SK-N-SH (cell line): ENCODE measurements around the gene MRPS23.

Experiments used
- CTCF ChIP-seq: fragments of 200-600 bp; sonication (generic); IDR thresholded peaks from 2 replicates; pipeline ENCODE4 v1.6.1; 2017; ENCODE audit warnings: antibody characterized with exemption, mild to moderate bottlenecking, moderate library complexity
- EP300 ChIP-seq, 2 experiments: IDR thresholded peaks; 2 replicates each; pipeline versions ENCODE4 v1.4.0 to v1.6.1; 2012; ENCODE audit warnings: borderline replicate concordance in 1 of 2, low read depth in 1 of 2, low read length in 1 of 2
- FOSL2 ChIP-seq: IDR thresholded peaks from 2 replicates; pipeline ENCODE4 v1.4.0; 2012; ENCODE audit warnings: low read depth, mild to moderate bottlenecking, moderate library complexity, borderline replicate concordance
- GABPA ChIP-seq: IDR thresholded peaks from 2 replicates; pipeline ENCODE4 v1.4.0; 2012; ENCODE audit warnings: low read depth, mild to moderate bottlenecking
- MAX ChIP-seq: IDR thresholded peaks from 2 replicates; pipeline ENCODE4 v1.4.0; 2012; ENCODE audit warnings: low read depth
- MXI1 ChIP-seq: IDR thresholded peaks from 2 replicates; pipeline ENCODE4 v1.6.1; 2012; ENCODE audit warnings: mild to moderate bottlenecking, low read depth, low read length, improper control_type of control experiment
- PBX3 ChIP-seq: IDR thresholded peaks from 2 replicates; pipeline ENCODE4; 2012
- POLR2AphosphoS5 ChIP-seq: IDR thresholded peaks from 2 replicates; pipeline ENCODE4 v1.6.1; 2012; ENCODE audit warnings: low read depth, low read length
- RAD21 ChIP-seq: IDR thresholded peaks from 2 replicates; pipeline ENCODE4 v1.6.1; 2012; ENCODE audit warnings: mild to moderate bottlenecking, low read length
- RCOR1 ChIP-seq: fragments of 150-350 bp; IDR thresholded peaks from 2 replicates; pipeline ENCODE4 v1.6.1; 2017; ENCODE audit warnings: antibody characterized with exemption, low read length
- RFX5 ChIP-seq: IDR thresholded peaks from 2 replicates; pipeline ENCODE4 v1.6.1; 2012; ENCODE audit warnings: mild to moderate bottlenecking, improper control_type of control experiment, low read length
- TCF12 ChIP-seq: IDR thresholded peaks from 2 replicates; pipeline ENCODE4 v1.4.0; 2012
- TEAD4 ChIP-seq: IDR thresholded peaks from 2 replicates; pipeline ENCODE4 v1.4.0; 2012; ENCODE audit warnings: mild to moderate bottlenecking, borderline replicate concordance; ENCODE audit not compliant: insufficient read depth
- USF2 ChIP-seq: fragments of 150-350 bp; IDR thresholded peaks from 2 replicates; pipeline ENCODE4 v1.6.1; 2017; ENCODE audit warnings: antibody characterized with exemption, low read length, low read depth, borderline replicate concordance

- TF ChIP-seq POLR2AphosphoS5 (peak; percentile 78; the same call in 1 of the 2 replicates), RFX5 (no peak), RCOR1 (no peak), FOSL2 (peak; percentile 91; the same call in 1 of the 2 replicates), TEAD4 (peak; percentile 63), CTCF (peak; percentile 14; the same call in 1 of the 2 replicates), USF2 (no peak), TCF12 (peak; percentile 97), GABPA (0 out of 2 replicates have a peak, but pooled peaks have one; percentile 30), PBX3 (peak; percentile 89), RAD21 (no peak), MAX (peak; percentile 92), EP300 (IDR thresholded peaks at IDR 0.05; ENCODE audit: borderline replicate concordance in 1 of 2, low read depth in 1 of 2, low read length in 1 of 2) (peak; percentile 39 to 93; a peak in 2 of 4 replicates), MXI1 (no peak)
Observed at GRCh38 chr17:57889892-57890856, 40.3 kb upstream of the MRPS23 start.
